K562 (cell line): Measurements from ENCODE around the gene UQCC5. TPM values are rescaled to one million over a fixed set of nuclear protein-coding genes. Genes with fewer than 3 reads are reported as not detected.

Experiments
- CBFB ChIP-seq: sonication (generic); formaldehyde crosslinking; IDR thresholded peaks from 2 replicates; pipeline ENCODE4 v1.4.0; 2020; ENCODE audit warnings: mild to moderate bottlenecking, missing genetic modification reagents
- CLOCK ChIP-seq: fragments of 250-450 bp; sonication (Bioruptor Pico); IDR thresholded peaks from 2 replicates; pipeline ENCODE4 v1.4.0; 2020; ENCODE audit warnings: mild to moderate bottlenecking, moderate library complexity, borderline replicate concordance
- DDX20 ChIP-seq: fragments of 450-650 bp; IDR thresholded peaks from 2 replicates; pipeline ENCODE4 v1.6.1; 2016; ENCODE audit warnings: missing genetic modification characterization, low read depth, mild to moderate bottlenecking, missing compliant biosample characterization, moderate library complexity
- ELF1 ChIP-seq: fragments of 200-800 bp; sonication (Bioruptor generic); IDR thresholded peaks from 2 replicates; pipeline ENCODE4 v1.6.1; 2016; ENCODE audit warnings: missing genetic modification characterization, missing compliant biosample characterization
- GABPB2 ChIP-seq: fragments of 250-450 bp; sonication (Bioruptor Pico); conservative IDR thresholded peaks from 2 replicates; pipeline ENCODE4 v1.5.1; 2021; ENCODE audit warnings: mild to moderate bottlenecking
- ILK ChIP-seq: fragments of 450-650 bp; IDR thresholded peaks from 2 replicates; pipeline ENCODE4 v1.6.1; 2016; ENCODE audit warnings: missing genetic modification characterization, low read depth, mild to moderate bottlenecking, missing compliant biosample characterization, moderate library complexity, borderline replicate concordance
- NCOR1 ChIP-seq: fragments of 450-650 bp; IDR thresholded peaks from 2 replicates; pipeline ENCODE4 v1.6.1; 2016; ENCODE audit warnings: mild to moderate bottlenecking, moderate library complexity
- SRSF3 ChIP-seq: fragments of 200-400 bp; formaldehyde crosslinking; IDR thresholded peaks from 2 replicates; pipeline ENCODE4 v1.6.1; 2016; ENCODE audit warnings: mild to moderate bottlenecking, low read length, moderate library complexity; ENCODE audit not compliant: insufficient read depth
- TAL1 ChIP-seq: fragments of 450-650 bp; IDR thresholded peaks from 2 replicates; pipeline ENCODE4 v1.6.1; 2016; ENCODE audit warnings: mild to moderate bottlenecking
- TCF7 ChIP-seq: sonication (generic); IDR thresholded peaks from 2 replicates; pipeline ENCODE4 v1.6.1; 2016; ENCODE audit warnings: antibody characterized with exemption, borderline replicate concordance
- ZBTB34 ChIP-seq: fragments of 250-450 bp; sonication (Bioruptor Pico); IDR thresholded peaks from 2 replicates; pipeline ENCODE4 v1.8.0; 2021; ENCODE audit warnings: mild to moderate bottlenecking, moderate library complexity
- ZNF232 ChIP-seq: sonication (generic); formaldehyde crosslinking; IDR thresholded peaks from 2 replicates; pipeline ENCODE4 v1.8.0; 2022; ENCODE audit warnings: mild to moderate bottlenecking, missing genetic modification reagents
- ZNF57 ChIP-seq: fragments of 450-650 bp; formaldehyde crosslinking; IDR thresholded peaks from 2 replicates; pipeline ENCODE4 v1.4.0; 2020; ENCODE audit warnings: mild to moderate bottlenecking, moderate library complexity
- polyA plus RNA-seq, 8 experiments: library from polyadenylated mRNA; depleted of rRNA in 4 of 8; stranded (reverse) in 5 of 8; unstranded in 3 of 8; fragments of >200 nt; fragmentation: Nextera tagmentation in 2 of 8; fragmentation: Illumina TruSeq in 1 of 8; extraction: Ambion mirVana in 2 of 8; extraction: Trizol in 1 of 8; gene quantifications; 2 replicates each; pipeline versions ENCODE4 v1.2.1 to v1.2.3, GENCODE V29; 2011 to 2014; ENCODE audit warnings: inconsistent platforms in 1 of 8, missing spikeins in 1 of 8
- total RNA-seq, 7 experiments: library from RNA; depleted of rRNA in 6 of 7; stranded (reverse); fragments of >200 nt in 6 of 7; fragmentation: Illumina TruSeq in 2 of 7; extraction: Trizol in 2 of 7; gene quantifications; 2 replicates each; pipeline versions ENCODE4 v1.2.1 to v1.2.3, GENCODE V29; 2011 to 2021; ENCODE audit warnings: low replicate concordance in 1 of 7
- TF ChIP-seq, protein P1 (sequence below): fragments of 250-450 bp; sonication (Bioruptor Pico); IDR thresholded peaks from 2 replicates; pipeline ENCODE4 v1.5.0; 2021; ENCODE audit warnings: mild to moderate bottlenecking, moderate library complexity
- TF ChIP-seq, protein P2 (sequence below): sonication (generic); formaldehyde crosslinking; IDR thresholded peaks from 2 replicates; pipeline ENCODE4 v1.5.0; 2020; ENCODE audit warnings: missing genetic modification reagents
- TF ChIP-seq, protein P3 (sequence below): fragments of 450-650 bp; formaldehyde crosslinking; IDR thresholded peaks from 2 replicates; pipeline ENCODE4 v1.4.0; 2020; ENCODE audit warnings: mild to moderate bottlenecking, mixed read lengths

Gene UQCC5
- total and polyA plus RNA-seq, 9 of the 15 experiments (the other 6 are each of a cell fraction or from before 2014, with no cell fraction given) = 10.2 to 55.4 (median 33.8) TPM

DNA sequence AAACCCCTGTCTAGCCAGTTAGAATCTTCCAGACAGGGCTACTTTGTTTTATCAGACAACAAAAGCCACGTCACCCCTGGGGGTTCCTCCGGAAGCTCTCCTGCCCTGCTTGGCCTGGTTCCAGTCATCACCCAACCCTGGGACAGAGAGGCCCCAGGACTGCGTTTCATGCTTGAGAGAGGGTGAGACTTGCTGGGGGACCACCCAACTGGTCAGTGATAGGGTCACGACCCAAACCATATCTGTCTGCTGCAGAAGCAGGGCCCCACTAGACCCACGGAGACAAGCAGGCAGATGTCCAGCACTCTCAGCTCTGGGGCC, 3.9 kb upstream of the UQCC5 start (continued):
- TF ChIP-seq ELF1 (tag) = no peak
- TF ChIP-seq TCF7 = no peak
- TF ChIP-seq, protein P1, sequence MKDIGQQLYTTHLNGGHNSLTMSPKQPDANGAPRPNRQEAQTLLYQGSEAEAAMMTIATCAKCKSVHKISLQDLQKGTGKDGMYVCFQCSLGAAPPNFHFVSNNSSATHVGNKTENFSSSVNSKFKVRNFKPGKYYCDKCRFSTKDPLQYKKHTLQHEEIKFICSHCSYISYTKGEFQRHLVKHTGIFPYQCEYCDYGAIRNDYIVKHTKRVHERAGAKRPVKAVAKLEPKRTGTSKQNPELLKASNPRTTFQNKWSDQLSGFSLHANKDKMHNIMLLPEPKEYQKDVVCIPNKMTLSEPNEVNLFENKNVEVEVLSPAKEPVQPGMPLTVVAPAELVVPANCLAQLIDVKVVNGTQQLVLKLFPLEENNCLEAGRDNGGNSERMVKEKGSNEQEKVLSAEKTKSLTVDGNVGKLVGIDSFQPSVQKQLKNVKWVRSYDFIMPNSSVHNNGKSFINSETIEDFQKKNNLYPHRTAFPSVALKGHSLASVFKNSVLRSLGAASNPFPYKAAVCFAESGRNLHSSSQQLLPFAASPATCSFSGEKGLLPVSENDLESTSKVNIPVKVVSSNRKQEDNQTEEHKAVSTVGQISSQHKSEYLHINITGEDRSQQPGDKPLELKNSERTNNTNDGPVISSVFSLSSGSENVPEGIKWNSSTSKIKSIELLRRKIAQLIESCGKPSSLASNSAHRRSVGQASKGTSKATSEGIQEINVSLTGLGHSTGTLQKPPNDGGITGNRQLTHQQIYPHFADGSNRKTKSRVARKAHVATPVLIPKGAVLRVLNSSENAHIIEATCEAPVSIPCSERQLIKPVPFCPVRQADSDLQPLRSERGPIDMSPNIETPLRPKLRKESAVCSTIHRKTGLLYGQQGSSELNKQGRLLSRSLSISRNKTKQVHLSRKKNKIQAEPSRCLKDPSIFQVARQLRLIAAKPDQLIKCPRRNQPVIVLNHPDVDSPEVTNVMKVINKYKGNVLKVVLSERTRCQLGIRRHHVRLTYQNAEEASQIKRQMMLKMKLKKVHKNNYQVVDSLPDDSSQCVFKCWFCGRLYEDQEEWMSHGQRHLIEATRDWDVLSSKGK (CRISPR knock-in tag) = no peak
- TF ChIP-seq, protein P2, sequence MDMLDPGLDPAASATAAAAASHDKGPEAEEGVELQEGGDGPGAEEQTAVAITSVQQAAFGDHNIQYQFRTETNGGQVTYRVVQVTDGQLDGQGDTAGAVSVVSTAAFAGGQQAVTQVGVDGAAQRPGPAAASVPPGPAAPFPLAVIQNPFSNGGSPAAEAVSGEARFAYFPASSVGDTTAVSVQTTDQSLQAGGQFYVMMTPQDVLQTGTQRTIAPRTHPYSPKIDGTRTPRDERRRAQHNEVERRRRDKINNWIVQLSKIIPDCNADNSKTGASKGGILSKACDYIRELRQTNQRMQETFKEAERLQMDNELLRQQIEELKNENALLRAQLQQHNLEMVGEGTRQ (CRISPR knock-in tag) = no peak
- TF ChIP-seq ZBTB34 = no peak
- TF ChIP-seq ILK (tag) = no peak
- TF ChIP-seq, protein P3, sequence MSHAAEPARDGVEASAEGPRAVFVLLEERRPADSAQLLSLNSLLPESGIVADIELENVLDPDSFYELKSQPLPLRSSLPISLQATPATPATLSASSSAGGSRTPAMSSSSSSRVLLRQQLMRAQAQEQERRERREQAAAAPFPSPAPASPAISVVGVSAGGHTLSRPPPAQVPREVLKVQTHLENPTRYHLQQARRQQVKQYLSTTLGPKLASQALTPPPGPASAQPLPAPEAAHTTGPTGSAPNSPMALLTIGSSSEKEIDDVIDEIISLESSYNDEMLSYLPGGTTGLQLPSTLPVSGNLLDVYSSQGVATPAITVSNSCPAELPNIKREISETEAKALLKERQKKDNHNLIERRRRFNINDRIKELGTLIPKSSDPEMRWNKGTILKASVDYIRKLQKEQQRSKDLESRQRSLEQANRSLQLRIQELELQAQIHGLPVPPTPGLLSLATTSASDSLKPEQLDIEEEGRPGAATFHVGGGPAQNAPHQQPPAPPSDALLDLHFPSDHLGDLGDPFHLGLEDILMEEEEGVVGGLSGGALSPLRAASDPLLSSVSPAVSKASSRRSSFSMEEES (CRISPR knock-in tag) = no peak
- TF ChIP-seq NCOR1 = peak; percentile 70; the same call in 1 of the 2 replicates
- TF ChIP-seq GABPB2 (CRISPR knock-in tag) = no peak
- no peak for TF ChIP-seq ZNF57
- no peak for TF ChIP-seq CBFB
- TF ChIP-seq DDX20 (tag) = no peak
- peak; percentile 56; the same call in 1 of the 2 replicates for TF ChIP-seq TAL1
- no peak for TF ChIP-seq CLOCK (CRISPR knock-in tag)
- TF ChIP-seq SRSF3 = no peak
- TF ChIP-seq ZNF232 (CRISPR knock-in tag) = no peak
